Fibroblast of the aortic adventitia (primary cell): ENCODE measurements around the gene ARHGAP26. TPM values are rescaled to one million over a fixed set of nuclear protein-coding genes. Genes with fewer than 3 reads are reported as not detected.

Source experiments
- DNase-seq: peaks from one replicate; pipeline ENCODE4 v3.0.0-alpha.2; 2010; ENCODE audit warnings: low read depth
- H3K4me3 ChIP-seq: 2 replicates; pipeline ENCODE4 v1.5.1; 2011; ENCODE audit warnings: low read depth, mild to moderate bottlenecking, control low read depth, low read length, moderate library complexity
- CTCF ChIP-seq: IDR thresholded peaks from 2 replicates; pipeline ENCODE4 v1.5.1; 2011; ENCODE audit warnings: mild to moderate bottlenecking, low read length, control low read depth, inconsistent platforms; ENCODE audit not compliant: insufficient read depth
- total RNA-seq: library from RNA; depleted of rRNA; stranded (reverse); fragments of >200 nt; gene quantifications from 2 replicates; pipeline ENCODE4 v1.2.3, GENCODE V29; 2012; ENCODE audit warnings: low replicate concordance

The ARHGAP26 gene
- total RNA-seq, 1 donor = 9.0 TPM

GRCh38 chr5:143168171-143168741 is 398.1 kb downstream of the ARHGAP26 start:
- DNase-seq = no peak

GRCh38 chr5:143168921-143169810 is 399.0 kb downstream of the ARHGAP26 start:
- no peak overlapping the region for H3K4me3 ChIP-seq
- no peak for TF ChIP-seq CTCF
- no peak for DNase-seq

More at GRCh38 chr5:143168171-143168741, 398.1 kb downstream of the ARHGAP26 start:
- TF ChIP-seq CTCF = no peak
- no peak overlapping the region for H3K4me3 ChIP-seq

- no peak for DNase-seq
- no peak for TF ChIP-seq CTCF
- no peak overlapping the region for H3K4me3 ChIP-seq
Observed at GRCh38 chr5:143170104-143170503, 399.9 kb downstream of the ARHGAP26 start.

- H3K4me3 ChIP-seq = no peak overlapping the region
- TF ChIP-seq CTCF = no peak
- DNase-seq = no peak
Observed at GRCh38 chr5:143170977-143171376, 400.8 kb downstream of the ARHGAP26 start.

- no peak for TF ChIP-seq CTCF
- H3K4me3 ChIP-seq = no peak overlapping the region
- DNase-seq = no peak
Observed at GRCh38 chr5:143172739-143173138, 402.6 kb downstream of the ARHGAP26 start.

GRCh38 chr5:143173139-143173889 is 403.1 kb downstream of the ARHGAP26 start:
- no peak overlapping the region for H3K4me3 ChIP-seq
- DNase-seq = no peak
- no peak for TF ChIP-seq CTCF
